Activated CD4-positive, alpha-beta T cell treated with anti-CD3 and anti-CD28 coated beads for 4 hours (primary cell): Measurements from ENCODE around the gene CACNB2.

Experiments used
- DNase-seq, 2 donors: peaks; one replicate each; pipeline ENCODE4 v3.0.0-alpha.2; 2020

The CACNB2 gene

GRCh38 chr10:18233775-18234174, 93.6 kb downstream of the CACNB2 start:
- DNase-seq: no peak

GRCh38 chr10:18235477-18235876, 95.3 kb downstream of the CACNB2 start:
- DNase-seq: no peak

GRCh38 chr10:18236756-18237155, 96.5 kb downstream of the CACNB2 start:
- no peak for DNase-seq

GRCh38 chr10:18238870-18239485, 98.8 kb downstream of the CACNB2 start:
- no peak for DNase-seq

- no peak for DNase-seq
Measured at GRCh38 chr10:18240185-18240882, 100.1 kb downstream of the CACNB2 start.

GRCh38 chr10:18246967-18247366, 106.7 kb downstream of the CACNB2 start:
- DNase-seq: no peak

GRCh38 chr10:18252086-18252485, 111.9 kb downstream of the CACNB2 start:
- no peak for DNase-seq

- DNase-seq: no peak
Measured at GRCh38 chr10:18254086-18254485, 113.9 kb downstream of the CACNB2 start.

- DNase-seq: no peak
Measured at GRCh38 chr10:18254692-18255091, 114.5 kb downstream of the CACNB2 start.

GRCh38 chr10:18260310-18260922, 120.2 kb downstream of the CACNB2 start:
- no peak for DNase-seq

- no peak for DNase-seq
Measured at GRCh38 chr10:18261063-18261610, 120.9 kb downstream of the CACNB2 start.

- no peak for DNase-seq
Measured at GRCh38 chr10:18261768-18262231, 121.6 kb downstream of the CACNB2 start.

- no peak for DNase-seq
Measured at GRCh38 chr10:18264466-18265050, 124.3 kb downstream of the CACNB2 start.

GRCh38 chr10:18268005-18268404, 127.8 kb downstream of the CACNB2 start:
- no peak for DNase-seq

GRCh38 chr10:18271491-18271890, 131.3 kb downstream of the CACNB2 start:
- DNase-seq: no peak

- no peak for DNase-seq
Measured at GRCh38 chr10:18273039-18273438, 132.8 kb downstream of the CACNB2 start.

- no peak for DNase-seq
Measured at GRCh38 chr10:18278181-18278580, 138.0 kb downstream of the CACNB2 start.

- DNase-seq: no peak
Measured at GRCh38 chr10:18279173-18279572, 138.9 kb downstream of the CACNB2 start.

GRCh38 chr10:18282094-18282493, 141.9 kb downstream of the CACNB2 start:
- DNase-seq: no peak

- no peak for DNase-seq
Measured at GRCh38 chr10:18290651-18291313, 150.6 kb downstream of the CACNB2 start.

- DNase-seq: no peak
Measured at GRCh38 chr10:18293536-18294510, 153.6 kb downstream of the CACNB2 start.

- no peak for DNase-seq
Measured at GRCh38 chr10:18294633-18295032, 154.4 kb downstream of the CACNB2 start.
